Kidney (tissue), 14 donors: ENCODE data around the gene TESPA1. TPM values are rescaled to one million over a fixed set of nuclear protein-coding genes. Genes with fewer than 3 reads are reported as not detected.
"Not testable (repeated sequence)": the region's sequence is repeated elsewhere in the genome, so short reads cannot be mapped to it uniquely, and the experiment has no call there.

Experiments
- DNase-seq, 5 donors: peaks; one replicate each; pipeline ENCODE4 v3.0.0-alpha.2; 2013 to 2020
- FAIRE-seq: peaks from 2 replicates; lab custom pipeline; 2012; peaks lifted over from hg19 to GRCh38; lab: Jason Lieb, UNC
- H3K27ac ChIP-seq, 2 donors: one replicate each; pipeline ENCODE4 v1.7.0; 2013; ENCODE audit warnings: low read depth in 2 of 2, low read length in 2 of 2, inconsistent platforms in 1 of 2
- H3K27me3 ChIP-seq: one replicate; pipeline ENCODE4 v1.7.1; 2013; ENCODE audit warnings: low read length, inconsistent platforms; ENCODE audit not compliant: control insufficient read depth, insufficient read depth
- H3K36me3 ChIP-seq, 3 donors: one replicate each; pipeline versions ENCODE4 v1.7.0 to v1.7.1; 2013; ENCODE audit warnings: low read length in 3 of 3, control low read depth in 1 of 3, inconsistent platforms in 1 of 3; ENCODE audit not compliant: insufficient read depth in 3 of 3, control insufficient read depth in 2 of 3
- H3K4me1 ChIP-seq, 3 donors: one replicate each; pipeline versions ENCODE4 v1.7.0 to v1.7.1; 2013; ENCODE audit warnings: low read length in 3 of 3, inconsistent platforms in 1 of 3, low read depth in 1 of 3; ENCODE audit not compliant: control insufficient read depth in 2 of 3, insufficient read depth in 2 of 3
- H3K4me3 ChIP-seq, 3 donors: one replicate each; pipeline versions ENCODE4 v1.7.0 to v1.8.1; 2013; ENCODE audit warnings: low read length in 3 of 3, control low read depth in 1 of 3, inconsistent platforms in 1 of 3
- H3K9ac ChIP-seq, 3 donors: one replicate each; pipeline versions ENCODE4 v1.7.0 to v1.7.1; 2013; ENCODE audit warnings: low read length in 3 of 3, control low read depth in 1 of 3, inconsistent platforms in 1 of 3
- H3K9me3 ChIP-seq, 3 donors: one replicate each; pipeline versions ENCODE4 v1.7.0 to v1.7.1; 2013; ENCODE audit warnings: low read length in 3 of 3, control low read depth in 1 of 3, inconsistent platforms in 1 of 3; ENCODE audit not compliant: control insufficient read depth in 2 of 3, insufficient read depth in 1 of 3
- CTCF ChIP-seq: IDR thresholded peaks from 3 replicates; pipeline ENCODE4 v1.5.1; 2012; ENCODE audit warnings: mild to moderate bottlenecking, moderate library complexity, borderline replicate concordance; ENCODE audit not compliant: insufficient read depth; ENCODE audit errors: extremely low read depth
- intact Hi-C: fragments of 100-400 bp; cut with DNase I; formaldehyde crosslinking; loops from one replicate; pipeline ENCODE4 v1.11.1; 2022
- polyA plus RNA-seq: library from polyadenylated mRNA; stranded (reverse); fragments of 350-450 nt; fragmentation: Illumina TruSeq; extraction: RNeasy Lipid Tissue Mini Kit (QIAGEN cat#74804); gene quantifications from one replicate; pipeline ENCODE4 v1.2.3, GENCODE V29; 2014; ENCODE audit warnings: low read depth, low replicate concordance; ENCODE audit not compliant: insufficient read depth
- total RNA-seq: library from RNA; stranded (reverse); fragmentation: NEBNext Ultra II Directional; extraction: Animal tissue kit (Norgen Biotek cat#: 25700); gene quantifications from one replicate; pipeline ENCODE4 v1.2.1, GENCODE V29; 2021
- donor health status: control.
- donor health status: control.
- donor health status: control.
- donor health status: control.
- donor health status: control.
- donor health status: DM: yes; HTN: yes; CAD: no.
- donor health status: Normal renal cell carcinoma (clear cell type).

The TESPA1 gene
- total and polyA plus RNA-seq, 2 donors from 2014 or later = 4.9 TPM; not detected in 1

- intact Hi-C loops = loop anchor here (10.0 kb wide), 1 partner anchor 85 kb away; no protein-coding TSS in a partner anchor
- no peaks in the 10 kb centered on the region for H3K4me1 ChIP-seq
- H3K9me3 ChIP-seq = no peaks in the 10 kb centered on the region
- no peak overlapping the region for H3K4me3 ChIP-seq
- H3K27me3 ChIP-seq = no peaks in the 10 kb centered on the region
- no peaks in the 10 kb centered on the region for H3K36me3 ChIP-seq
- H3K9ac ChIP-seq = no peak overlapping the region
- DNase-seq = no peak
- no peak overlapping the region for H3K27ac ChIP-seq
- FAIRE-seq = no peak
- no peak for TF ChIP-seq CTCF
These were observed 5.3 kb upstream of the TESPA1 start for GRCh38 chr12:54989829-54990228.

GRCh38 chr12:54988402-54989054 lies 4.0 kb upstream of the TESPA1 start:
- FAIRE-seq (no peak), DNase-seq (peak in 3 of 5 donors; percentile 13 to 77 (median 39))
- Histone ChIP-seq H3K36me3 (no peaks in the 10 kb centered on the region), H3K9ac (no peak overlapping the region), H3K9me3 (no peaks in the 10 kb centered on the region), H3K4me1 (no peaks in the 10 kb centered on the region), H3K27me3 (no peaks in the 10 kb centered on the region), H3K27ac (no peak overlapping the region), H3K4me3 (no peak overlapping the region)
- intact Hi-C loops = no loop called here
- no peak for TF ChIP-seq CTCF

GRCh38 chr12:54987611-54988231 lies 3.2 kb upstream of the TESPA1 start:
- intact Hi-C loops = no loop called here
- no peak for FAIRE-seq
- TF ChIP-seq CTCF = no peak
- no peaks in the 10 kb centered on the region for H3K27me3 ChIP-seq
- DNase-seq = no peak
- no peaks in the 10 kb centered on the region for H3K36me3 ChIP-seq
- no peak overlapping the region for H3K9ac ChIP-seq
- no peaks in the 10 kb centered on the region for H3K9me3 ChIP-seq
- H3K4me1 ChIP-seq = no peaks in the 10 kb centered on the region
- H3K4me3 ChIP-seq = no peak overlapping the region
- H3K27ac ChIP-seq = no peak overlapping the region

- FAIRE-seq, DNase-seq, H3K27me3 ChIP-seq, H3K27ac ChIP-seq, H3K9me3 ChIP-seq, intact Hi-C loops, H3K9ac ChIP-seq, H3K4me3 ChIP-seq, H3K4me1 ChIP-seq, H3K36me3 ChIP-seq: not testable (repeated sequence)
These were observed 2.2 kb upstream of the TESPA1 start for GRCh38 chr12:54986773-54987172.
